HepG2 (cell line): Measurements from ENCODE around the gene AJUBA. TPM values are rescaled to one million over a fixed set of nuclear protein-coding genes. Genes with fewer than 3 reads are reported as not detected.
A peak's percentile ranks its signal among the peaks of the same experiment; 100 is the strongest.

ENCODE experiments used
- CCDC6 ChIP-seq: sonication (generic); formaldehyde crosslinking; IDR thresholded peaks from 2 replicates; pipeline ENCODE4 v1.8.1; 2022; ENCODE audit warnings: mild to moderate bottlenecking, missing genetic modification reagents, moderate library complexity
- ELK4 ChIP-seq: sonication (generic); formaldehyde crosslinking; IDR thresholded peaks from 2 replicates; pipeline ENCODE4 v1.9.0; 2021; ENCODE audit warnings: missing genetic modification reagents, borderline replicate concordance
- HOXA9 ChIP-seq: sonication (generic); formaldehyde crosslinking; IDR thresholded peaks from 2 replicates; pipeline ENCODE4 v1.8.1; 2022; ENCODE audit warnings: missing genetic modification reagents, mild to moderate bottlenecking, moderate library complexity, borderline replicate concordance
- MAFF ChIP-seq: IDR thresholded peaks from 2 replicates; pipeline ENCODE4 v1.6.1; 2011; ENCODE audit warnings: low read depth, low read length, improper control_type of control experiment
- NFIB ChIP-seq: sonication (generic); formaldehyde crosslinking; IDR thresholded peaks from 2 replicates; pipeline ENCODE4 v1.9.0; 2021; ENCODE audit warnings: missing genetic modification reagents, mild to moderate bottlenecking, borderline replicate concordance
- NFRKB ChIP-seq: fragments of 450-650 bp; IDR thresholded peaks from 2 replicates; pipeline ENCODE4 v1.6.1; 2017
- PITX1 ChIP-seq: sonication (generic); formaldehyde crosslinking; IDR thresholded peaks from 2 replicates; pipeline ENCODE4 v1.5.1; 2020; ENCODE audit warnings: mild to moderate bottlenecking, missing genetic modification reagents
- RXRB ChIP-seq: IDR thresholded peaks from 2 replicates; pipeline ENCODE4 v1.6.1; 2016; ENCODE audit warnings: borderline replicate concordance, missing genetic modification reagents, missing compliant biosample characterization
- SRF ChIP-seq: IDR thresholded peaks from 2 replicates; pipeline ENCODE4 v1.6.1; 2011; ENCODE audit warnings: mild to moderate bottlenecking, low read depth, low read length, moderate library complexity
- TAF1 ChIP-seq: sonication (generic); formaldehyde crosslinking; IDR thresholded peaks from 2 replicates; pipeline ENCODE4 v1.4.0; 2020; ENCODE audit warnings: missing genetic modification reagents
- TGIF2 ChIP-seq: IDR thresholded peaks from 2 replicates; pipeline ENCODE4 v1.6.1; 2016; ENCODE audit warnings: control low read depth, missing compliant biosample characterization
- WIZ ChIP-seq: sonication (generic); formaldehyde crosslinking; IDR thresholded peaks from 2 replicates; pipeline ENCODE4 v1.5.1; 2020; ENCODE audit warnings: mild to moderate bottlenecking, missing genetic modification reagents
- ZNF256 ChIP-seq: sonication (generic); formaldehyde crosslinking; conservative IDR thresholded peaks from 2 replicates; pipeline ENCODE4 v1.4.0; 2020; ENCODE audit warnings: missing genetic modification reagents
- ZNF549 ChIP-seq: sonication (generic); formaldehyde crosslinking; IDR thresholded peaks from 2 replicates; pipeline ENCODE4 v1.5.0; 2020; ENCODE audit warnings: missing genetic modification reagents
- ZNF589 ChIP-seq: sonication (generic); formaldehyde crosslinking; conservative IDR thresholded peaks from 2 replicates; pipeline ENCODE4 v1.8.0; 2022; ENCODE audit warnings: mild to moderate bottlenecking, moderate library complexity, missing genetic modification reagents
- ZNF713 ChIP-seq: sonication (generic); formaldehyde crosslinking; IDR thresholded peaks from 2 replicates; pipeline ENCODE4 v1.4.0; 2020; ENCODE audit warnings: mild to moderate bottlenecking, missing genetic modification reagents
- polyA plus RNA-seq, 8 experiments: library from polyadenylated mRNA; depleted of rRNA in 3 of 8; stranded (reverse) in 7 of 8; unstranded in 1 of 8; fragments of >200 nt; fragmentation: Illumina TruSeq in 4 of 8; extraction: Trizol in 4 of 8; gene quantifications; 2 replicates each; pipeline versions ENCODE4 v1.2.1 to v1.2.3, GENCODE V29; 2011 to 2016; ENCODE audit warnings: low read depth in 4 of 8, missing spikeins in 1 of 8, mixed read lengths in 1 of 8; ENCODE audit not compliant: insufficient read depth in 1 of 8
- total RNA-seq, 5 experiments: library from RNA; depleted of rRNA; stranded (reverse); fragments of >200 nt; fragmentation: Illumina TruSeq; extraction: Trizol; gene quantifications; 2 replicates each; pipeline ENCODE4 v1.2.3, GENCODE V29; 2016; ENCODE audit warnings: low read depth in 1 of 5
- TF ChIP-seq, protein P1 (sequence below): sonication (generic); formaldehyde crosslinking; IDR thresholded peaks from 2 replicates; pipeline ENCODE4 v1.8.0; 2022; ENCODE audit warnings: missing genetic modification reagents, mild to moderate bottlenecking, borderline replicate concordance
- TF ChIP-seq, protein P2 (sequence below): sonication (generic); formaldehyde crosslinking; IDR thresholded peaks from 2 replicates; pipeline ENCODE4 v1.8.1; 2023; ENCODE audit warnings: mild to moderate bottlenecking, missing genetic modification reagents
- TF ChIP-seq, protein P3 (sequence below): sonication (generic); formaldehyde crosslinking; IDR thresholded peaks from 2 replicates; pipeline ENCODE4 v1.5.1; 2020; ENCODE audit warnings: mild to moderate bottlenecking, missing genetic modification reagents, borderline replicate concordance

Gene AJUBA
- total and polyA plus RNA-seq, 2 of the 13 experiments (the other 11 are each of a cell fraction or from before 2014, with no cell fraction given) = 157 to 241 TPM

DNA sequence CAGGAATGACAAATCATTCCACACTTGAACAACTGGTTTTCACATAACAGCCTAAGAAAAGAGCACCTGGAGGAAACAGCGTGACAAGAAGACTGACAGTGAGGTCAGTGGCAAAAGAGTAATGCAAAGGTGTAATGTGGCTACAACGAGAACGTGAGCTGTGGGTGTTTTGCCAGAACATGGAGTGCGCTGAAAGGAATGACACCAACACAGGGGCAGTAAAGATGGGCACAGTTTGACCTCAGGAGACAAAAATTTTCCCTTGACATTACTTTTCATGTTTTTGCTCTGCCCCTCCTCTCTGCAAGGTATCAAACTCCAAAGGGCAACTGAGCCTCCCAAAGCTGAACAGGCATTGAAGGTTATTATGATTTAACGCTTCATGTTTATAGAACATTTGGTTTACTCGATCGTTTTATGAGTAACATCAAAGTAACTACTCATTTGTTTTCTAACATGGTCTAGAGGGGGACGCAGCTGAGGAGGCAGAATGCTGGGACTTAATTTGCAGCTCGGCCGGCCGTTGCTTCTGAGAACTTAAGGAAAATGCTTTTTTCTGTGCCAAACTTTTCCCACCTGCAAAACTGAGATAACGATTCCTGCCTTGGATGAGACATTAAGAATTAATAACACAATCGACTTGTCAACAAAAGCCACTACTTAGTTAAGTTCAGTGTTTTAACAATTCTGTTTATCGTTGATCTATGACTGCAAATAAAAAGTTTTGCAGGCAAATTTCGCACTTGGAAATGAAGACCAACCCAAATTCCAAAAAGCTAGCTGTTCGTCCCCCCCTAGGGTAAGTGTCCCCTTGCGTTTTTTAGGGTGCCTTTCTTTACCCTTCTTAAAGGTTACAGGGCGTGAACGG is 26.4 kb downstream of the AJUBA start (continued):
- TF ChIP-seq ZNF256 (CRISPR knock-in tag) (no peak), ZNF713 (CRISPR knock-in tag) (0 out of 2 replicates have a peak, but pooled peaks have one; percentile 32), NFRKB (no peak), MAFF (no peak), RXRB (no peak; the same call in 1 of the 2 replicates), ZNF589 (CRISPR knock-in tag) (no peak), CCDC6 (CRISPR knock-in tag) (no peak), TGIF2 (CRISPR knock-in tag) (no peak), ZNF549 (CRISPR knock-in tag) (no peak), SRF (no peak), HOXA9 (CRISPR knock-in tag) (no peak), ELK4 (CRISPR knock-in tag) (no peak), PITX1 (CRISPR knock-in tag) (peak; percentile 52), TAF1 (CRISPR knock-in tag) (no peak), NFIB (CRISPR knock-in tag) (no peak), WIZ (CRISPR knock-in tag) (no peak)
- TF ChIP-seq, protein P1, sequence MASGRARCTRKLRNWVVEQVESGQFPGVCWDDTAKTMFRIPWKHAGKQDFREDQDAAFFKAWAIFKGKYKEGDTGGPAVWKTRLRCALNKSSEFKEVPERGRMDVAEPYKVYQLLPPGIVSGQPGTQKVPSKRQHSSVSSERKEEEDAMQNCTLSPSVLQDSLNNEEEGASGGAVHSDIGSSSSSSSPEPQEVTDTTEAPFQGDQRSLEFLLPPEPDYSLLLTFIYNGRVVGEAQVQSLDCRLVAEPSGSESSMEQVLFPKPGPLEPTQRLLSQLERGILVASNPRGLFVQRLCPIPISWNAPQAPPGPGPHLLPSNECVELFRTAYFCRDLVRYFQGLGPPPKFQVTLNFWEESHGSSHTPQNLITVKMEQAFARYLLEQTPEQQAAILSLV (CRISPR knock-in tag) = no peak
- TF ChIP-seq, protein P2, sequence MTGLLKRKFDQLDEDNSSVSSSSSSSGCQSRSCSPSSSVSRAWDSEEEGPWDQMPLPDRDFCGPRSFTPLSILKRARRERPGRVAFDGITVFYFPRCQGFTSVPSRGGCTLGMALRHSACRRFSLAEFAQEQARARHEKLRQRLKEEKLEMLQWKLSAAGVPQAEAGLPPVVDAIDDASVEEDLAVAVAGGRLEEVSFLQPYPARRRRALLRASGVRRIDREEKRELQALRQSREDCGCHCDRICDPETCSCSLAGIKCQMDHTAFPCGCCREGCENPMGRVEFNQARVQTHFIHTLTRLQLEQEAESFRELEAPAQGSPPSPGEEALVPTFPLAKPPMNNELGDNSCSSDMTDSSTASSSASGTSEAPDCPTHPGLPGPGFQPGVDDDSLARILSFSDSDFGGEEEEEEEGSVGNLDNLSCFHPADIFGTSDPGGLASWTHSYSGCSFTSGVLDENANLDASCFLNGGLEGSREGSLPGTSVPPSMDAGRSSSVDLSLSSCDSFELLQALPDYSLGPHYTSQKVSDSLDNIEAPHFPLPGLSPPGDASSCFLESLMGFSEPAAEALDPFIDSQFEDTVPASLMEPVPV (CRISPR knock-in tag) = no peak
- TF ChIP-seq, protein P3, sequence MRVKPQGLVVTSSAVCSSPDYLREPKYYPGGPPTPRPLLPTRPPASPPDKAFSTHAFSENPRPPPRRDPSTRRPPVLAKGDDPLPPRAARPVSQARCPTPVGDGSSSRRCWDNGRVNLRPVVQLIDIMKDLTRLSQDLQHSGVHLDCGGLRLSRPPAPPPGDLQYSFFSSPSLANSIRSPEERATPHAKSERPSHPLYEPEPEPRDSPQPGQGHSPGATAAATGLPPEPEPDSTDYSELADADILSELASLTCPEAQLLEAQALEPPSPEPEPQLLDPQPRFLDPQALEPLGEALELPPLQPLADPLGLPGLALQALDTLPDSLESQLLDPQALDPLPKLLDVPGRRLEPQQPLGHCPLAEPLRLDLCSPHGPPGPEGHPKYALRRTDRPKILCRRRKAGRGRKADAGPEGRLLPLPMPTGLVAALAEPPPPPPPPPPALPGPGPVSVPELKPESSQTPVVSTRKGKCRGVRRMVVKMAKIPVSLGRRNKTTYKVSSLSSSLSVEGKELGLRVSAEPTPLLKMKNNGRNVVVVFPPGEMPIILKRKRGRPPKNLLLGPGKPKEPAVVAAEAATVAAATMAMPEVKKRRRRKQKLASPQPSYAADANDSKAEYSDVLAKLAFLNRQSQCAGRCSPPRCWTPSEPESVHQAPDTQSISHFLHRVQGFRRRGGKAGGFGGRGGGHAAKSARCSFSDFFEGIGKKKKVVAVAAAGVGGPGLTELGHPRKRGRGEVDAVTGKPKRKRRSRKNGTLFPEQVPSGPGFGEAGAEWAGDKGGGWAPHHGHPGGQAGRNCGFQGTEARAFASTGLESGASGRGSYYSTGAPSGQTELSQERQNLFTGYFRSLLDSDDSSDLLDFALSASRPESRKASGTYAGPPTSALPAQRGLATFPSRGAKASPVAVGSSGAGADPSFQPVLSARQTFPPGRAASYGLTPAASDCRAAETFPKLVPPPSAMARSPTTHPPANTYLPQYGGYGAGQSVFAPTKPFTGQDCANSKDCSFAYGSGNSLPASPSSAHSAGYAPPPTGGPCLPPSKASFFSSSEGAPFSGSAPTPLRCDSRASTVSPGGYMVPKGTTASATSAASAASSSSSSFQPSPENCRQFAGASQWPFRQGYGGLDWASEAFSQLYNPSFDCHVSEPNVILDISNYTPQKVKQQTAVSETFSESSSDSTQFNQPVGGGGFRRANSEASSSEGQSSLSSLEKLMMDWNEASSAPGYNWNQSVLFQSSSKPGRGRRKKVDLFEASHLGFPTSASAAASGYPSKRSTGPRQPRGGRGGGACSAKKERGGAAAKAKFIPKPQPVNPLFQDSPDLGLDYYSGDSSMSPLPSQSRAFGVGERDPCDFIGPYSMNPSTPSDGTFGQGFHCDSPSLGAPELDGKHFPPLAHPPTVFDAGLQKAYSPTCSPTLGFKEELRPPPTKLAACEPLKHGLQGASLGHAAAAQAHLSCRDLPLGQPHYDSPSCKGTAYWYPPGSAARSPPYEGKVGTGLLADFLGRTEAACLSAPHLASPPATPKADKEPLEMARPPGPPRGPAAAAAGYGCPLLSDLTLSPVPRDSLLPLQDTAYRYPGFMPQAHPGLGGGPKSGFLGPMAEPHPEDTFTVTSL (CRISPR knock-in tag) = no peak
